Mesenteric fat pad (tissue), 1 donor: Measurements from ENCODE around the gene TRIM10. TPM values are rescaled to one million over a fixed set of nuclear protein-coding genes. Genes with fewer than 3 reads are reported as not detected.
"Not testable (repeated sequence)": the region's sequence is repeated elsewhere in the genome, so short reads cannot be mapped to it uniquely, and the experiment has no call there.

Source experiments
- DNase-seq: peaks from one replicate; pipeline ENCODE4 v3.0.0-alpha.2; 2020; ENCODE audit warnings: low spot score
- total RNA-seq: library from RNA; stranded (reverse); fragmentation: NEBNext Ultra II Directional; extraction: Animal tissue kit (Norgen Biotek cat#: 25700); gene quantifications from one replicate; pipeline ENCODE4 v1.2.1, GENCODE V29; 2021
- donor health status: DM: yes; HTN: yes; CAD: no.

TRIM10 gene
- total RNA-seq, 1 donor from 2014 or later: not detected

- no peak for DNase-seq
Measured at GRCh38 chr6:30172681-30173080, 11.7 kb upstream of the TRIM10 start.

- DNase-seq: no peak
Measured at GRCh38 chr6:30171677-30172471, 10.9 kb upstream of the TRIM10 start.

- DNase-seq: no peak
Measured at GRCh38 chr6:30169658-30170614, 8.9 kb upstream of the TRIM10 start.

- DNase-seq: no peak
Measured at GRCh38 chr6:30168741-30169140, 7.7 kb upstream of the TRIM10 start.

- DNase-seq: no peak
Measured at GRCh38 chr6:30167101-30167500, 6.1 kb upstream of the TRIM10 start.

GRCh38 chr6:30165238-30165637, 4.2 kb upstream of the TRIM10 start:
- DNase-seq: not testable (repeated sequence)

GRCh38 chr6:30164714-30165113, 3.7 kb upstream of the TRIM10 start:
- no peak for DNase-seq

GRCh38 chr6:30163918-30164654, 3.1 kb upstream of the TRIM10 start:
- DNase-seq: no peak

- no peak for DNase-seq
Measured at GRCh38 chr6:30163090-30163917, 2.3 kb upstream of the TRIM10 start, which contains the start of gene TRIM15. TSS of gene TRIM15 (plus strand) at chr6:30163546. CDS start at chr6:30163685, 139 bp downstream.

GRCh38 chr6:30162265-30163089, 1.5 kb upstream of the TRIM10 start:
- DNase-seq: no peak

- no peak for DNase-seq
Measured at GRCh38 chr6:30160008-30160784, 815 bp downstream of the TRIM10 start.

- no peak for DNase-seq
Measured at GRCh38 chr6:30158475-30159040, 2.5 kb downstream of the TRIM10 start.

- DNase-seq: no peak
Measured at GRCh38 chr6:30157999-30158398, 3.0 kb downstream of the TRIM10 start.

GRCh38 chr6:30157581-30157980, 3.4 kb downstream of the TRIM10 start:
- no peak for DNase-seq

- DNase-seq: no peak
Measured at GRCh38 chr6:30156774-30157173, 4.2 kb downstream of the TRIM10 start.

- no peak for DNase-seq
Measured at GRCh38 chr6:30156262-30156599, 4.8 kb downstream of the TRIM10 start.

- DNase-seq: no peak
Measured at GRCh38 chr6:30155520-30156261, 5.3 kb downstream of the TRIM10 start.
